22Rv1 (cell line): ENCODE results near the gene SELENON.

ENCODE experiments used
- H3K27ac ChIP-seq: fragments of 450-650 bp; 2 replicates; pipeline ENCODE4 v1.5.1; 2017
- CTCF ChIP-seq: fragments of 450-650 bp; IDR thresholded peaks from 2 replicates; pipeline ENCODE4 v1.5.1; 2017; ENCODE audit warnings: mild to moderate bottlenecking
- ZFX ChIP-seq: fragments of 450-650 bp; IDR thresholded peaks from 2 replicates; pipeline ENCODE4 v1.6.1; 2017; ENCODE audit warnings: antibody characterized with exemption, borderline replicate concordance

SELENON gene

GRCh38 chr1:25863486-25864262 lies 63.7 kb downstream of the SELENON start:
- TF ChIP-seq CTCF (no peak), ZFX (no peak)
- H3K27ac ChIP-seq, result no peak overlapping the region

GRCh38 chr1:25864434-25864833 lies 64.4 kb downstream of the SELENON start:
- H3K27ac ChIP-seq, result no peak overlapping the region
- TF ChIP-seq ZFX (no peak), CTCF (no peak)

- H3K27ac ChIP-seq, result peak overlapping the region; percentile 82
- no peak for TF ChIP-seq ZFX
Measured at GRCh38 chr1:25866288-25866687, 66.3 kb downstream of the SELENON start.

GRCh38 chr1:25867210-25867991 lies 67.4 kb downstream of the SELENON start:
- H3K27ac ChIP-seq, result peak overlapping the region; percentile 82
- no peak for TF ChIP-seq ZFX
- TF ChIP-seq CTCF, result no peak
